ENCODE measurements around the gene ARMCX5. TPM values are rescaled to one million over a fixed set of nuclear protein-coding genes. Genes with fewer than 3 reads are reported as not detected.

The ARMCX5 gene
- polyA plus RNA-seq, 3 donors = 5.2 to 10.6 (median 5.4) TPM

- Histone ChIP-seq H2AFZ (ENCODE audit: insufficient read depth, low read depth, low read length, poor library complexity, severe bottlenecking) (no peak overlapping the region), H3K4me3 (replicated peaks in 1 of 3; ENCODE audit: low read depth in 2 of 3, low read length in 3 of 3) (no peak overlapping the region), H3K9ac (ENCODE audit: insufficient read depth, low read length, poor library complexity, severe bottlenecking) (no peak overlapping the region), H4K20me1 (ENCODE audit: insufficient read depth, low read length) (no peaks in the 10 kb centered on the region), H3K27me3 (ENCODE audit: control insufficient read depth in 2 of 2, insufficient read depth in 2 of 2, low read length in 2 of 2) (no peaks in the 10 kb centered on the region), H3K9me3 (replicated peaks in 1 of 2; ENCODE audit: control insufficient read depth in 1 of 2, insufficient read depth in 1 of 2, low read length in 2 of 2) (no peaks in the 10 kb centered on the region), H3K4me1 (ENCODE audit: control insufficient read depth in 1 of 2, insufficient read depth in 2 of 2, low read length in 2 of 2) (peaks cover 6% of the 10 kb centered on the region in 2 donors), H3K27ac (ENCODE audit: low read depth in 1 of 2, low read length in 2 of 2) (no peak overlapping the region), H3K79me2 (ENCODE audit: insufficient read depth, low read length) (no peaks in the 10 kb centered on the region), H3K4me2 (replicated peaks; ENCODE audit: extremely low read depth, low read length, poor library complexity, severe bottlenecking) (no peak overlapping the region), H3K36me3 (replicated peaks in 1 of 2; ENCODE audit: control insufficient read depth in 1 of 2, insufficient read depth in 2 of 2, low read length in 2 of 2) (peaks cover 5 to 6% of the 10 kb centered on the region in 2 donors)
- no peak for DNase-seq
- Mint-ChIP-seq H3K27ac (no peak overlapping the region), H3K4me1 (peaks cover 33% of the 10 kb centered on the region), H3K36me3 (peaks cover 10 to 18% of the 10 kb centered on the region in 2 donors), H3K4me3 (no peak overlapping the region), H3K27me3 (ENCODE audit: low read depth in 3 of 3) (peaks cover 0 to 3% (median 0%) of the 10 kb centered on the region in 3 donors), H3K9me3 (no peaks in the 10 kb centered on the region)
- intact Hi-C loops (cut with micrococcal nuclease) = no loop called here
- WGBS (ENCODE audit: insufficient coverage) = no CpG with 5 or more reads among the region's 1 CpG
- no peak for TF ChIP-seq CTCF (IDR thresholded peaks at IDR 0.05)
Measured at GRCh38 chrX:102604327-102604726, 5.0 kb downstream of the ARMCX5 start.

DNA sequence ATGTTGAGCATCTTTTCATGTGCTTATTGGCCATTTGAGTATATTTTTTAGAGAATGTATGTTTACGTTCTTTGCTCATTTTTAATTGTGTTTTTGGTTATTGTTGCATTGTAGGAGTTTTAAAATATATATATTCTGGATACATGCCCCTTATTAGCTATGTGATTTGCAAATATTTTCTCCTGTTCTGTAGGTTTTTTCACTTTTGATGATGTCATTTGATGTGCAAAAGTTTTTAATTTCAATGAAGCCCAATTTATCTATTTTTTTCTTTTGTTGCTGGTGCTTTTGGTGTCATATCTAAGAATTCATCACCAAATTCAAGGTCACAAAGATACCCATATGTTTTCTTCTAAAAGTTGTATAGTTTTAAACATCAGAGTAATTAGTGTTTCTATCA lies 6.8 kb downstream of the ARMCX5 start:
- H3K4me3 ChIP-seq (replicated peaks in 1 of 3; ENCODE audit: low read depth in 2 of 3, low read length in 3 of 3) = no peak overlapping the region
- H3K27me3 Mint-ChIP-seq (ENCODE audit: low read depth in 3 of 3) = peaks cover 0 to 1% (median 0%) of the 10 kb centered on the region in 3 donors
- peaks cover 29% of the 10 kb centered on the region for H3K4me1 Mint-ChIP-seq
- peaks cover 23 to 32% of the 10 kb centered on the region in 2 donors for H3K36me3 Mint-ChIP-seq
- H3K4me2 ChIP-seq (replicated peaks; ENCODE audit: extremely low read depth, low read length, poor library complexity, severe bottlenecking) = no peak overlapping the region
- DNase-seq = no peak
- H4K20me1 ChIP-seq (ENCODE audit: insufficient read depth, low read length) = no peaks in the 10 kb centered on the region
- H3K9me3 ChIP-seq (replicated peaks in 1 of 2; ENCODE audit: control insufficient read depth in 1 of 2, insufficient read depth in 1 of 2, low read length in 2 of 2) = no peaks in the 10 kb centered on the region
- no peak overlapping the region for H3K27ac ChIP-seq (ENCODE audit: low read depth in 1 of 2, low read length in 2 of 2)
- H3K4me3 Mint-ChIP-seq = no peak overlapping the region
- no CpG with 5 or more reads among the region's 1 CpG for WGBS (ENCODE audit: insufficient coverage)
- peaks cover 5 to 13% of the 10 kb centered on the region in 2 donors for H3K36me3 ChIP-seq (replicated peaks in 1 of 2; ENCODE audit: control insufficient read depth in 1 of 2, insufficient read depth in 2 of 2, low read length in 2 of 2)
- TF ChIP-seq CTCF (IDR thresholded peaks at IDR 0.05) = no peak
- H3K4me1 ChIP-seq (ENCODE audit: control insufficient read depth in 1 of 2, insufficient read depth in 2 of 2, low read length in 2 of 2) = no peaks in the 10 kb centered on the region
- H3K9ac ChIP-seq (ENCODE audit: insufficient read depth, low read length, poor library complexity, severe bottlenecking) = no peak overlapping the region
- H3K9me3 Mint-ChIP-seq = peaks cover 0 to 4% (median 0%) of the 10 kb centered on the region in 7 donors
- no peaks in the 10 kb centered on the region for H3K27me3 ChIP-seq (ENCODE audit: control insufficient read depth in 2 of 2, insufficient read depth in 2 of 2, low read length in 2 of 2)
- intact Hi-C loops (cut with micrococcal nuclease) = no loop called here
- H3K27ac Mint-ChIP-seq = no peak overlapping the region
- H2AFZ ChIP-seq (ENCODE audit: insufficient read depth, low read depth, low read length, poor library complexity, severe bottlenecking) = no peak overlapping the region
- peaks cover 6% of the 10 kb centered on the region for H3K79me2 ChIP-seq (ENCODE audit: insufficient read depth, low read length)
